ENCODE results near the gene SAMD9. TPM values are rescaled to one million over a fixed set of nuclear protein-coding genes. Genes with fewer than 3 reads are reported as not detected.

SAMD9 gene
- total and polyA plus RNA-seq, 2 experiments from 2014 or later = 0.54 to 4.4 TPM

GRCh38 chr7:93140582-93141191, 22.9 kb upstream of the SAMD9 start:
- Histone ChIP-seq H3K4me1 (ENCODE audit: insufficient read depth) (no peaks in the 10 kb centered on the region), H3K9me2 (replicated peaks; ENCODE audit: insufficient read depth) (no peaks in the 10 kb centered on the region), H3K4me2 (no peak overlapping the region), H3K27me3 (no peaks in the 10 kb centered on the region), H3K27ac (no peak overlapping the region), H2AFZ (no peak overlapping the region), H3K9me3 (ENCODE audit: low read depth) (no peaks in the 10 kb centered on the region), H3K79me2 (no peaks in the 10 kb centered on the region), H3K4me3 (no peak overlapping the region), H3K36me3 (replicated peaks; ENCODE audit: insufficient read depth, low read depth) (no peaks in the 10 kb centered on the region), H4K20me1 (ENCODE audit: insufficient read depth, poor library complexity, severe bottlenecking) (no peaks in the 10 kb centered on the region)
- DNase-seq (ENCODE audit: low spot score) = no peak
- TF ChIP-seq CTCF (IDR thresholded peaks at IDR 0.05; ENCODE audit: poor library complexity) = no peak
- no peak for TF ChIP-seq EZH2 (IDR thresholded peaks at IDR 0.05; ENCODE audit: borderline replicate concordance)
- TF ChIP-seq EZH2phosphoT487 (IDR thresholded peaks at IDR 0.05; ENCODE audit: low read depth, severe bottlenecking, unreplicated experiment) = no peak
- 90% methylated on average over 3 of the region's 3 CpGs for WGBS (ENCODE audit: low lambda C conversion rate, missing lambda C conversion rate)

DNA sequence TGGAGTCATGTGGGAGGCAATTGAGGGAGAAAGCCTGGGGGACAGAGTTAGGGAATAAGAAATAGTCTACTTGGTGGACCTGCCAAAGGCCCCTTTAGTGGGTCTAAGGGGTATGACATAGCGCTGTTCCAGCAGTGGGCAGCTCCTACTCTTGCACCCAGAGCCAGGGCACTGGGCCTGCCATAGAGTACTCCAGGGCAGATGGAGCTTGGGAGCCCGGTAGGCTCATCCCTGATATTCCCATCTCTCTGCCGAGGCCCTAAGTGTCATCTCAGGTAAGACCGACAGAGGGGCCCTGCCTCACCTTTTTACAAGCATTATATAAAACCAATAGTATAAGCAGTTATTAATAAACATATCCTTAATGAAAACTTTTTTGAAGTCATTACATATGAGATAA, 20.8 kb upstream of the SAMD9 start:
- no peaks in the 10 kb centered on the region for H3K9me3 ChIP-seq (ENCODE audit: low read depth)
- no peak overlapping the region for H3K4me2 ChIP-seq
- TF ChIP-seq EZH2 (IDR thresholded peaks at IDR 0.05; ENCODE audit: borderline replicate concordance) (no peak), EZH2phosphoT487 (IDR thresholded peaks at IDR 0.05; ENCODE audit: low read depth, severe bottlenecking, unreplicated experiment) (no peak), CTCF (IDR thresholded peaks at IDR 0.05; ENCODE audit: poor library complexity) (no peak)
- DNase-seq (ENCODE audit: low spot score) = no peak
- 94% methylated on average over 4 of the region's 4 CpGs for WGBS (ENCODE audit: low lambda C conversion rate, missing lambda C conversion rate)
- no peaks in the 10 kb centered on the region for H4K20me1 ChIP-seq (ENCODE audit: insufficient read depth, poor library complexity, severe bottlenecking)
- no peak overlapping the region for H2AFZ ChIP-seq
- H3K27me3 ChIP-seq = no peaks in the 10 kb centered on the region
- no peak overlapping the region for H3K4me3 ChIP-seq
- H3K36me3 ChIP-seq (replicated peaks; ENCODE audit: insufficient read depth, low read depth) = no peaks in the 10 kb centered on the region
- no peaks in the 10 kb centered on the region for H3K79me2 ChIP-seq
- no peaks in the 10 kb centered on the region for H3K4me1 ChIP-seq (ENCODE audit: insufficient read depth)
- H3K27ac ChIP-seq = no peak overlapping the region
- H3K9me2 ChIP-seq (replicated peaks; ENCODE audit: insufficient read depth) = no peaks in the 10 kb centered on the region

DNA sequence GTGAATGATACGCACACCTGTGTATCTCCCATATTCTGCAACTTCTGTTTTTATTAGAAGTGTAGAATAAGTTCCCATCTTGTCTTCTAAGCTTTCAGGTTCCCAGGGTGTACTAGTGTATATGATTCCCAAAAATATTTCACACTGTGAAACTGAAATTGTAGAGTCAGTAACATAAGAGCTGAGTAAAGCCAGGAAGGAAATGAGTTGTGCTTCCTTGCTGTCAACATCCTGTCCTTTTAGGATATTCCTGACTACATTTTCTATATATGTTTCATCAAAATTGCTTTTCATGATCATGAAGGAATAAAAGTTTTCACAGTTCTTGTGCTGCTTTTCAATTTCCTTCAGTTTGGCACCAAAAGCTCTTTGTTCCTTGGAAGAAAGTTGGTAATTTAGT, 15.2 kb upstream of the SAMD9 start:
- H3K4me3 ChIP-seq = no peak overlapping the region
- no peaks in the 10 kb centered on the region for H4K20me1 ChIP-seq (ENCODE audit: insufficient read depth, poor library complexity, severe bottlenecking)
- H3K27me3 ChIP-seq = no peaks in the 10 kb centered on the region
- TF ChIP-seq CTCF (IDR thresholded peaks at IDR 0.05; ENCODE audit: poor library complexity) = no peak
- TF ChIP-seq EZH2phosphoT487 (IDR thresholded peaks at IDR 0.05; ENCODE audit: low read depth, severe bottlenecking, unreplicated experiment) = no peak
- no peak for TF ChIP-seq EZH2 (IDR thresholded peaks at IDR 0.05; ENCODE audit: borderline replicate concordance)
- H3K4me1 ChIP-seq (ENCODE audit: insufficient read depth) = no peaks in the 10 kb centered on the region
- H3K4me2 ChIP-seq = no peak overlapping the region
- no peak overlapping the region for H2AFZ ChIP-seq
- WGBS (ENCODE audit: low lambda C conversion rate, missing lambda C conversion rate) = 85% methylated on average over 1 of the region's 1 CpG
- no peaks in the 10 kb centered on the region for H3K36me3 ChIP-seq (replicated peaks; ENCODE audit: insufficient read depth, low read depth)
- no peaks in the 10 kb centered on the region for H3K79me2 ChIP-seq
- DNase-seq (ENCODE audit: low spot score) = no peak
- no peaks in the 10 kb centered on the region for H3K9me3 ChIP-seq (ENCODE audit: low read depth)
- H3K27ac ChIP-seq = no peak overlapping the region
- no peaks in the 10 kb centered on the region for H3K9me2 ChIP-seq (replicated peaks; ENCODE audit: insufficient read depth)

Data from hepatocyte (in vitro differentiated cells).